ENCODE measurements around the gene CHAC1. TPM values are rescaled to one million over a fixed set of nuclear protein-coding genes. Genes with fewer than 3 reads are reported as not detected.
A peak's percentile ranks its signal among the peaks of the same experiment; 100 is the strongest.

The CHAC1 gene
- total and polyA plus RNA-seq, 10 donors = 0.39 to 5.5 (median 1.6) TPM

GRCh38 chr15:40969363-40969762 lies 16.1 kb downstream of the CHAC1 start:
- Histone ChIP-seq H3K4me1 (peaks cover 0 to 8% (median 0%) of the 10 kb centered on the region in 6 donors), H3K27me3 (replicated peaks in 1 of 7) (no peaks in the 10 kb centered on the region), H3K4me3 (no peak overlapping the region), H3K36me3 (peaks cover 0 to 3% (median 0%) of the 10 kb centered on the region in 6 donors), H3K27ac (no peak overlapping the region), H3K9me3 (no peaks in the 10 kb centered on the region)
- TF ChIP-seq POLR2AphosphoS5 (IDR thresholded peaks at IDR 0.05) (no peak), CTCF (IDR thresholded peaks at IDR 0.05 in 8 of 11, conservative IDR thresholded peaks at IDR 0.05 in 3 of 11) (no peak), POLR2A (IDR thresholded peaks at IDR 0.05) (no peak)
- 82 to 96% (median 86%) methylated on average over 8 of the region's 8 CpGs for WGBS, 5 donors
- intact Hi-C loops (cut with DNase I; ENCODE audit: low total_unique reads) = no loop called here
- DNase-seq = no peak

GRCh38 chr15:40974879-40975278 lies 21.6 kb downstream of the CHAC1 start:
- H3K27ac ChIP-seq = no peak overlapping the region
- TF ChIP-seq CTCF (IDR thresholded peaks at IDR 0.05 in 8 of 11, conservative IDR thresholded peaks at IDR 0.05 in 3 of 11) (no peak), POLR2A (IDR thresholded peaks at IDR 0.05) (no peak), POLR2AphosphoS5 (IDR thresholded peaks at IDR 0.05) (no peak)
- WGBS, 5 donors = 88 to 96% (median 93%) methylated on average over 4 of the region's 4 CpGs

GRCh38 chr15:40976819-40977218 lies 23.5 kb downstream of the CHAC1 start:
- no peak for DNase-seq
- Histone ChIP-seq H3K4me3 (no peak overlapping the region), H3K27ac (peak overlapping the region in 1 of 8 donors; percentile 4), H3K9me3 (no peaks in the 10 kb centered on the region), H3K36me3 (peaks cover 0 to 76% (median 49%) of the 10 kb centered on the region in 6 donors), H3K4me1 (peaks cover 0 to 31% (median 7%) of the 10 kb centered on the region in 6 donors), H3K27me3 (replicated peaks in 1 of 7) (no peaks in the 10 kb centered on the region)
- whole genome bisulfite sequencing, 5 donors = 62 to 78% (median 73%) methylated on average over 7 of the region's 7 CpGs
- intact Hi-C loops (cut with DNase I; ENCODE audit: low total_unique reads) = no loop called here
- no peak for TF ChIP-seq POLR2AphosphoS5 (IDR thresholded peaks at IDR 0.05)
- no peak for TF ChIP-seq CTCF (IDR thresholded peaks at IDR 0.05 in 8 of 11, conservative IDR thresholded peaks at IDR 0.05 in 3 of 11)
- TF ChIP-seq POLR2A (IDR thresholded peaks at IDR 0.05) = no peak

More at GRCh38 chr15:40974879-40975278, 21.6 kb downstream of the CHAC1 start:
- Histone ChIP-seq H3K4me1 (peaks cover 0 to 13% (median 0%) of the 10 kb centered on the region in 6 donors), H3K27me3 (replicated peaks in 1 of 7) (no peaks in the 10 kb centered on the region), H3K36me3 (peaks cover 0 to 57% (median 33%) of the 10 kb centered on the region in 6 donors), H3K9me3 (no peaks in the 10 kb centered on the region), H3K4me3 (no peak overlapping the region)
- intact Hi-C loops (cut with DNase I; ENCODE audit: low total_unique reads) = no loop called here
- DNase-seq = no peak

DNA sequence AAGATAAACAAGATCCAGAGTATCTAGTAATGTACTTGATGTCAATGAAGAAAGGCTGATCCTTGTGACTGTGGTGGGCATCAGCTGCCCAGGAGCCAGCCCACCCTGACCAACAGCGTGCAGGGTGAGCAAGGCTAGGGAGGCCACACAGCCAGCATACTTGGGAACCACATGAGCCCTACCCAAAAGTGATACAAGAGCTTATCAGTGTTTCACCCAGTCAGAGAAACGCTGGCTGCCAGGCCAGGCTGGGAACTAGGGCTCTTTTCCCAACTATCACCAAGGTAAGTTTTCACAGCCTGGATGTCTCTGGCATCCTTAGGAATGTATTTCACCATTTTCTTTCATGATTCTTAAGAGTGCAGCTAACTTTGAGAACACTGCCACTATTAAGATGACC lies 24.9 kb downstream of the CHAC1 start:
- Histone ChIP-seq H3K27me3 (replicated peaks in 1 of 7) (no peaks in the 10 kb centered on the region), H3K4me3 (no peak overlapping the region), H3K36me3 (peaks cover 6 to 90% (median 62%) of the 10 kb centered on the region in 6 donors), H3K27ac (no peak overlapping the region), H3K9me3 (no peaks in the 10 kb centered on the region), H3K4me1 (peaks cover 2 to 44% (median 18%) of the 10 kb centered on the region in 6 donors)
- DNase-seq = no peak
- WGBS, 5 donors = 83 to 100% (median 98%) methylated on average over 1 to 2 of the region's 2 CpGs
- TF ChIP-seq CTCF (IDR thresholded peaks at IDR 0.05 in 8 of 11, conservative IDR thresholded peaks at IDR 0.05 in 3 of 11) = no peak
- intact Hi-C loops (cut with DNase I; ENCODE audit: low total_unique reads) = no loop called here
